HEK293 (cell line): ENCODE measurements around the gene NAPB.

Experiments
- CTCF ChIA-PET: fragments of 350-600 bp; formaldehyde crosslinking; extraction: SDS; loops from one replicate; lab custom pipeline; 2021; ENCODE audit warnings: antibody characterized with exemption; lab: Yijun Ruan, JAX
- POLR2A ChIA-PET: fragments of 300-600 bp; formaldehyde crosslinking; extraction: SDS; loops from one replicate; lab custom pipeline; 2020; ENCODE audit warnings: antibody characterized with exemption, inconsistent platforms; lab: Yijun Ruan, JAX
- H3K27ac ChIP-seq: fragments of 200-500 bp; sonication (Bioruptor generic); 2 replicates; pipeline ENCODE4 v1.5.1; 2014; ENCODE audit warnings: low read depth, low read length, control low read depth, inconsistent platforms; ENCODE audit errors: extremely low read depth
- H3K36me3 ChIP-seq, 2 experiments: fragments of 200-500 bp in 1 of 2; sonication (Bioruptor generic) in 1 of 2; 1 replicate in 1 of 2; 2 replicates in 1 of 2; pipeline ENCODE4 v1.5.1; 2014 to 2017; ENCODE audit warnings: inconsistent platforms in 2 of 2, low read length in 2 of 2; ENCODE audit not compliant: control insufficient read depth in 2 of 2, insufficient read depth in 1 of 2
- H3K4me1 ChIP-seq: fragments of 200-500 bp; sonication (Bioruptor generic); 2 replicates; pipeline ENCODE4 v1.5.1; 2014; ENCODE audit warnings: mild to moderate bottlenecking, low read length, inconsistent platforms; ENCODE audit not compliant: control insufficient read depth, insufficient read depth
- H3K4me3 ChIP-seq: 2 replicates; pipeline ENCODE4 v1.5.1; 2011; ENCODE audit warnings: low read depth, mild to moderate bottlenecking, control low read depth, low read length, moderate library complexity
- H3K9me3 ChIP-seq: fragments of 200-500 bp; sonication (Bioruptor generic); 2 replicates; pipeline ENCODE4 v1.5.1; 2014; ENCODE audit warnings: low read depth, low read length, inconsistent platforms; ENCODE audit not compliant: control insufficient read depth, insufficient read depth
- FEZF1 ChIP-seq: fragments of 450-650 bp; formaldehyde crosslinking; IDR thresholded peaks from 2 replicates; pipeline ENCODE4 v1.5.1; 2016; ENCODE audit warnings: missing biosample characterization, missing genetic modification characterization
- GLIS1 ChIP-seq: fragments of 450-650 bp; formaldehyde crosslinking; IDR thresholded peaks from 2 replicates; pipeline ENCODE4 v1.5.1; 2016; ENCODE audit warnings: missing biosample characterization, missing genetic modification characterization
- KLF16 ChIP-seq: fragments of 450-650 bp; formaldehyde crosslinking; IDR thresholded peaks from 2 replicates; pipeline ENCODE4 v1.5.1; 2017; ENCODE audit warnings: missing biosample characterization, missing genetic modification characterization
- SCRT1 ChIP-seq: fragments of 450-650 bp; formaldehyde crosslinking; IDR thresholded peaks from 2 replicates; pipeline ENCODE4 v1.5.1; 2016; ENCODE audit warnings: missing biosample characterization, missing genetic modification characterization, borderline replicate concordance
- SP2 ChIP-seq: fragments of 450-650 bp; formaldehyde crosslinking; IDR thresholded peaks from 2 replicates; pipeline ENCODE4 v1.5.1; 2016; ENCODE audit warnings: missing biosample characterization, missing genetic modification characterization
- ZIC2 ChIP-seq: fragments of 450-650 bp; formaldehyde crosslinking; IDR thresholded peaks from 2 replicates; pipeline ENCODE4 v1.5.1; 2016; ENCODE audit warnings: missing biosample characterization, missing genetic modification characterization
- ZNF121 ChIP-seq: fragments of 450-650 bp; formaldehyde crosslinking; IDR thresholded peaks from 2 replicates; pipeline ENCODE4 v1.5.1; 2016; ENCODE audit warnings: missing biosample characterization, missing genetic modification characterization
- ZNF146 ChIP-seq: fragments of 450-650 bp; formaldehyde crosslinking; IDR thresholded peaks from 2 replicates; pipeline ENCODE4 v1.5.1; 2016; ENCODE audit warnings: missing biosample characterization, missing genetic modification characterization
- ZNF341 ChIP-seq: fragments of 450-650 bp; formaldehyde crosslinking; IDR thresholded peaks from 2 replicates; pipeline ENCODE4; 2016; ENCODE audit warnings: low read depth, missing biosample characterization, missing genetic modification characterization
- ZNF423 ChIP-seq: fragments of 450-650 bp; formaldehyde crosslinking; IDR thresholded peaks from 2 replicates; pipeline ENCODE4 v1.5.1; 2016; ENCODE audit warnings: missing biosample characterization, missing genetic modification characterization
- ZNF488 ChIP-seq: fragments of 450-650 bp; formaldehyde crosslinking; IDR thresholded peaks from 2 replicates; pipeline ENCODE4 v1.5.1; 2016; ENCODE audit warnings: missing biosample characterization, missing genetic modification characterization
- ZNF596 ChIP-seq: fragments of 450-650 bp; IDR thresholded peaks from 2 replicates; pipeline ENCODE4 v1.5.0; 2018; ENCODE audit warnings: missing biosample characterization, mild to moderate bottlenecking, missing genetic modification characterization, moderate library complexity
- ZNF777 ChIP-seq: fragments of 450-650 bp; formaldehyde crosslinking; IDR thresholded peaks from 2 replicates; pipeline ENCODE4 v1.5.1; 2017; ENCODE audit warnings: missing biosample characterization, missing genetic modification characterization, borderline replicate concordance
- ZNF837 ChIP-seq: fragments of 450-650 bp; formaldehyde crosslinking; IDR thresholded peaks from 2 replicates; pipeline ENCODE4 v1.5.1; 2016; ENCODE audit warnings: missing biosample characterization, missing genetic modification characterization
- ZXDB ChIP-seq: fragments of 450-650 bp; formaldehyde crosslinking; IDR thresholded peaks from 2 replicates; pipeline ENCODE4 v1.5.1; 2016; ENCODE audit warnings: missing biosample characterization, missing genetic modification characterization
- TF ChIP-seq, protein P1 (sequence below): fragments of 450-650 bp; formaldehyde crosslinking; IDR thresholded peaks from 2 replicates; pipeline ENCODE4 v1.5.1; 2016; ENCODE audit warnings: missing biosample characterization, missing genetic modification characterization

The NAPB gene

GRCh38 chr20:23325107-23325506 lies 96.2 kb downstream of the NAPB start:
- Histone ChIP-seq H3K9me3 (no peaks in the 10 kb centered on the region), H3K4me1 (no peaks in the 10 kb centered on the region), H3K36me3 (no peaks in the 10 kb centered on the region), H3K4me3 (no peak overlapping the region), H3K27ac (no peak overlapping the region)
- CTCF ChIA-PET = interaction anchor here (0.6 to 1.4 kb wide), 3 partner anchors 16 to 274 kb away, joined by 3 to 5 read pairs (median 4); partner anchors contain the start of gene NAPB
- POLR2A ChIA-PET = no interaction called here
- TF ChIP-seq ZNF146 (tag by site-specific recombination) (no peak), ZNF596 (tag by site-specific recombination) (peak; percentile 26; the same call in 1 of the 2 replicates), SP2 (tag by site-specific recombination) (no peak), ZNF777 (no peak), ZNF121 (tag by site-specific recombination) (no peak), FEZF1 (tag by site-specific recombination) (peak; percentile 81), GLIS1 (tag by site-specific recombination) (peak; percentile 54), ZIC2 (tag by site-specific recombination) (peak; percentile 100), ZNF423 (peak; percentile 49; the same call in 1 of the 2 replicates), ZNF488 (tag by site-specific recombination) (no peak), ZXDB (tag by site-specific recombination) (no peak), KLF16 (tag by site-specific recombination) (no peak), ZNF837 (tag by site-specific recombination) (no peak), SCRT1 (no peak), ZNF341 (tag by site-specific recombination) (peak; percentile 67)
- TF ChIP-seq, protein P1, sequence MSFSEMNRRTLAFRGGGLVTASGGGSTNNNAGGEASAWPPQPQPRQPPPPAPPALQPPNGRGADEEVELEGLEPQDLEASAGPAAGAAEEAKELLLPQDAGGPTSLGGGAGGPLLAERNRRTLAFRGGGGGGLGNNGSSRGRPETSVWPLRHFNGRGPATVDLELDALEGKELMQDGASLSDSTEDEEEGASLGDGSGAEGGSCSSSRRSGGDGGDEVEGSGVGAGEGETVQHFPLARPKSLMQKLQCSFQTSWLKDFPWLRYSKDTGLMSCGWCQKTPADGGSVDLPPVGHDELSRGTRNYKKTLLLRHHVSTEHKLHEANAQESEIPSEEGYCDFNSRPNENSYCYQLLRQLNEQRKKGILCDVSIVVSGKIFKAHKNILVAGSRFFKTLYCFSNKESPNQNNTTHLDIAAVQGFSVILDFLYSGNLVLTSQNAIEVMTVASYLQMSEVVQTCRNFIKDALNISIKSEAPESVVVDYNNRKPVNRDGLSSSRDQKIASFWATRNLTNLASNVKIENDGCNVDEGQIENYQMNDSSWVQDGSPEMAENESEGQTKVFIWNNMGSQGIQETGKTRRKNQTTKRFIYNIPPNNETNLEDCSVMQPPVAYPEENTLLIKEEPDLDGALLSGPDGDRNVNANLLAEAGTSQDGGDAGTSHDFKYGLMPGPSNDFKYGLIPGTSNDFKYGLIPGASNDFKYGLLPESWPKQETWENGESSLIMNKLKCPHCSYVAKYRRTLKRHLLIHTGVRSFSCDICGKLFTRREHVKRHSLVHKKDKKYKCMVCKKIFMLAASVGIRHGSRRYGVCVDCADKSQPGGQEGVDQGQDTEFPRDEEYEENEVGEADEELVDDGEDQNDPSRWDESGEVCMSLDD (tag by site-specific recombination) = no peak
